CMK (cell line): ENCODE data around the gene ZNF397.

ENCODE experiments used
- DNase-seq: peaks from one replicate; pipeline ENCODE4 v3.0.0-alpha.2; 2010; ENCODE audit warnings: low read depth

The ZNF397 gene

GRCh38 chr18:35296060-35296459 is 55.2 kb downstream of the ZNF397 start:
- no peak for DNase-seq

GRCh38 chr18:35303610-35304009 is 62.8 kb downstream of the ZNF397 start:
- DNase-seq: no peak

GRCh38 chr18:35306588-35307250 is 65.9 kb downstream of the ZNF397 start:
- DNase-seq: no peak
